ENCODE results near the gene GALNTL6.

- TF ChIP-seq CTCF (IDR thresholded peaks at IDR 0.05), result no peak
- no peak for TF ChIP-seq POLR2A (IDR thresholded peaks at IDR 0.05)
Observed at GRCh38 chr4:172706000-172706399, 892.8 kb downstream of the GALNTL6 start.

Measured in testis (tissue), 2 donors.